H1 (cell line): ENCODE results near the gene NUB1. TPM values are rescaled to one million over a fixed set of nuclear protein-coding genes. Genes with fewer than 3 reads are reported as not detected.

Experiments
- BACH1 ChIP-seq: IDR thresholded peaks from 2 replicates; pipeline ENCODE4 v1.6.1; 2012; ENCODE audit warnings: low read length, improper control_type of control experiment
- BRCA1 ChIP-seq: IDR thresholded peaks from 2 replicates; pipeline ENCODE4 v1.6.1; 2012; ENCODE audit warnings: low read depth, low read length, improper control_type of control experiment
- CBX5 ChIP-seq: fragments of 300-800, 300-1000 bp; sonication (generic); IDR thresholded peaks from 2 replicates; pipeline ENCODE4 v1.7.1; 2016; ENCODE audit warnings: antibody characterized with exemption, low read length, low read depth
- HDAC6 ChIP-seq: IDR thresholded peaks from one replicate; pipeline ENCODE4 v1.7.1; 2012; ENCODE audit warnings: low read depth, mild to moderate bottlenecking, inconsistent platforms, low read length, moderate library complexity
- NRF1 ChIP-seq: IDR thresholded peaks from 2 replicates; pipeline ENCODE4 v1.6.1; 2011; ENCODE audit warnings: mild to moderate bottlenecking, low read depth, low read length, improper control_type of control experiment
- RNF2 ChIP-seq: fragments of 200-900, 300-1000 bp; sonication (generic); IDR thresholded peaks from 2 replicates; pipeline ENCODE4 v1.7.1; 2016; ENCODE audit warnings: borderline replicate concordance, low read depth, mild to moderate bottlenecking, antibody characterized with exemption, low read length; ENCODE audit not compliant: poor library complexity, severe bottlenecking; ENCODE audit errors: missing control alignments
- SIRT6 ChIP-seq: IDR thresholded peaks from one replicate; pipeline ENCODE4 v1.7.1; 2012; ENCODE audit warnings: low read length, inconsistent platforms
- YY1 ChIP-seq: IDR thresholded peaks from 2 replicates; pipeline ENCODE4 v1.6.1; 2011; ENCODE audit warnings: low read depth, mild to moderate bottlenecking, low read length
- polyA plus RNA-seq, 7 experiments: library from polyadenylated mRNA; depleted of rRNA in 3 of 7; stranded (reverse) in 5 of 7; unstranded in 2 of 7; fragments of >200 nt in 5 of 7; fragments of 200-250 nt in 2 of 7; gene quantifications; 1 replicate in 5 of 7; 2 replicates in 1 of 7; 4 replicates in 1 of 7; pipeline versions ENCODE4 v1.2.1 to v1.2.3, GENCODE V29; 2011 to 2013; ENCODE audit warnings: missing spikeins in 2 of 7, mixed read lengths in 2 of 7
- total RNA-seq: library from RNA; stranded (reverse); fragmentation: NEBNext Ultra II Directional; extraction: Animal tissue kit (Norgen Biotek cat#: 25700); gene quantifications from 2 replicates; pipeline ENCODE4 v1.2.1, GENCODE V29; 2021
- TF ChIP-seq, protein P1 (sequence below): fragments of 300-600 bp; sonication (generic); IDR thresholded peaks from 2 replicates; pipeline ENCODE4 v1.7.1; 2012; ENCODE audit warnings: low read length, moderate library complexity, mild to moderate bottlenecking, inconsistent platforms; ENCODE audit not compliant: insufficient replicate concordance
- TF ChIP-seq, protein P2 (sequence below): IDR thresholded peaks from 2 replicates; pipeline ENCODE4 v1.6.1; 2011; ENCODE audit warnings: low read depth, mild to moderate bottlenecking, low read length; ENCODE audit not compliant: insufficient read depth

NUB1 gene
- total and polyA plus RNA-seq, 2 of the 8 experiments (the other 6 are each of a cell fraction or from before 2014, with no cell fraction given) = 22.1 to 43.5 TPM

DNA sequence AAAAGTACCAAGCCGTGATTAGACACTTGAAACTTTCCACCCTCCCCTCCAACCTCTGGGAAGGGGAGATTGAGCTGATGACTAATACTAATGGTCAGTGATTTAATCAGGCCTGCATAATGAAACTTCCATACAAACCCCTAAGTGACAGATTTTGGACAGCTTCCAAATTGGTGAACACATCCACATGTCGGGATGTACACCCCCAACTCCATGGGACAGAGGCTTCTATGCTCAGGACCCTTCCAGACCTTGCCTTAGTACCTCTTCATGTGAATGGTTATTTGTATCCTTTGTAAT, 4.8 kb downstream of the NUB1 start (continued):
- TF ChIP-seq, protein P1, sequence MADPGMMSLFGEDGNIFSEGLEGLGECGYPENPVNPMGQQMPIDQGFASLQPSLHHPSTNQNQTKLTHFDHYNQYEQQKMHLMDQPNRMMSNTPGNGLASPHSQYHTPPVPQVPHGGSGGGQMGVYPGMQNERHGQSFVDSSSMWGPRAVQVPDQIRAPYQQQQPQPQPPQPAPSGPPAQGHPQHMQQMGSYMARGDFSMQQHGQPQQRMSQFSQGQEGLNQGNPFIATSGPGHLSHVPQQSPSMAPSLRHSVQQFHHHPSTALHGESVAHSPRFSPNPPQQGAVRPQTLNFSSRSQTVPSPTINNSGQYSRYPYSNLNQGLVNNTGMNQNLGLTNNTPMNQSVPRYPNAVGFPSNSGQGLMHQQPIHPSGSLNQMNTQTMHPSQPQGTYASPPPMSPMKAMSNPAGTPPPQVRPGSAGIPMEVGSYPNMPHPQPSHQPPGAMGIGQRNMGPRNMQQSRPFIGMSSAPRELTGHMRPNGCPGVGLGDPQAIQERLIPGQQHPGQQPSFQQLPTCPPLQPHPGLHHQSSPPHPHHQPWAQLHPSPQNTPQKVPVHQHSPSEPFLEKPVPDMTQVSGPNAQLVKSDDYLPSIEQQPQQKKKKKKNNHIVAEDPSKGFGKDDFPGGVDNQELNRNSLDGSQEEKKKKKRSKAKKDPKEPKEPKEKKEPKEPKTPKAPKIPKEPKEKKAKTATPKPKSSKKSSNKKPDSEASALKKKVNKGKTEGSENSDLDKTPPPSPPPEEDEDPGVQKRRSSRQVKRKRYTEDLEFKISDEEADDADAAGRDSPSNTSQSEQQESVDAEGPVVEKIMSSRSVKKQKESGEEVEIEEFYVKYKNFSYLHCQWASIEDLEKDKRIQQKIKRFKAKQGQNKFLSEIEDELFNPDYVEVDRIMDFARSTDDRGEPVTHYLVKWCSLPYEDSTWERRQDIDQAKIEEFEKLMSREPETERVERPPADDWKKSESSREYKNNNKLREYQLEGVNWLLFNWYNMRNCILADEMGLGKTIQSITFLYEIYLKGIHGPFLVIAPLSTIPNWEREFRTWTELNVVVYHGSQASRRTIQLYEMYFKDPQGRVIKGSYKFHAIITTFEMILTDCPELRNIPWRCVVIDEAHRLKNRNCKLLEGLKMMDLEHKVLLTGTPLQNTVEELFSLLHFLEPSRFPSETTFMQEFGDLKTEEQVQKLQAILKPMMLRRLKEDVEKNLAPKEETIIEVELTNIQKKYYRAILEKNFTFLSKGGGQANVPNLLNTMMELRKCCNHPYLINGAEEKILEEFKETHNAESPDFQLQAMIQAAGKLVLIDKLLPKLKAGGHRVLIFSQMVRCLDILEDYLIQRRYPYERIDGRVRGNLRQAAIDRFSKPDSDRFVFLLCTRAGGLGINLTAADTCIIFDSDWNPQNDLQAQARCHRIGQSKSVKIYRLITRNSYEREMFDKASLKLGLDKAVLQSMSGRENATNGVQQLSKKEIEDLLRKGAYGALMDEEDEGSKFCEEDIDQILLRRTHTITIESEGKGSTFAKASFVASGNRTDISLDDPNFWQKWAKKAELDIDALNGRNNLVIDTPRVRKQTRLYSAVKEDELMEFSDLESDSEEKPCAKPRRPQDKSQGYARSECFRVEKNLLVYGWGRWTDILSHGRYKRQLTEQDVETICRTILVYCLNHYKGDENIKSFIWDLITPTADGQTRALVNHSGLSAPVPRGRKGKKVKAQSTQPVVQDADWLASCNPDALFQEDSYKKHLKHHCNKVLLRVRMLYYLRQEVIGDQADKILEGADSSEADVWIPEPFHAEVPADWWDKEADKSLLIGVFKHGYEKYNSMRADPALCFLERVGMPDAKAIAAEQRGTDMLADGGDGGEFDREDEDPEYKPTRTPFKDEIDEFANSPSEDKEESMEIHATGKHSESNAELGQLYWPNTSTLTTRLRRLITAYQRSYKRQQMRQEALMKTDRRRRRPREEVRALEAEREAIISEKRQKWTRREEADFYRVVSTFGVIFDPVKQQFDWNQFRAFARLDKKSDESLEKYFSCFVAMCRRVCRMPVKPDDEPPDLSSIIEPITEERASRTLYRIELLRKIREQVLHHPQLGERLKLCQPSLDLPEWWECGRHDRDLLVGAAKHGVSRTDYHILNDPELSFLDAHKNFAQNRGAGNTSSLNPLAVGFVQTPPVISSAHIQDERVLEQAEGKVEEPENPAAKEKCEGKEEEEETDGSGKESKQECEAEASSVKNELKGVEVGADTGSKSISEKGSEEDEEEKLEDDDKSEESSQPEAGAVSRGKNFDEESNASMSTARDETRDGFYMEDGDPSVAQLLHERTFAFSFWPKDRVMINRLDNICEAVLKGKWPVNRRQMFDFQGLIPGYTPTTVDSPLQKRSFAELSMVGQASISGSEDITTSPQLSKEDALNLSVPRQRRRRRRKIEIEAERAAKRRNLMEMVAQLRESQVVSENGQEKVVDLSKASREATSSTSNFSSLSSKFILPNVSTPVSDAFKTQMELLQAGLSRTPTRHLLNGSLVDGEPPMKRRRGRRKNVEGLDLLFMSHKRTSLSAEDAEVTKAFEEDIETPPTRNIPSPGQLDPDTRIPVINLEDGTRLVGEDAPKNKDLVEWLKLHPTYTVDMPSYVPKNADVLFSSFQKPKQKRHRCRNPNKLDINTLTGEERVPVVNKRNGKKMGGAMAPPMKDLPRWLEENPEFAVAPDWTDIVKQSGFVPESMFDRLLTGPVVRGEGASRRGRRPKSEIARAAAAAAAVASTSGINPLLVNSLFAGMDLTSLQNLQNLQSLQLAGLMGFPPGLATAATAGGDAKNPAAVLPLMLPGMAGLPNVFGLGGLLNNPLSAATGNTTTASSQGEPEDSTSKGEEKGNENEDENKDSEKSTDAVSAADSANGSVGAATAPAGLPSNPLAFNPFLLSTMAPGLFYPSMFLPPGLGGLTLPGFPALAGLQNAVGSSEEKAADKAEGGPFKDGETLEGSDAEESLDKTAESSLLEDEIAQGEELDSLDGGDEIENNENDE = no peak
- no peak for TF ChIP-seq BACH1
- no peak for TF ChIP-seq YY1
- TF ChIP-seq SIRT6 = no peak
- no peak for TF ChIP-seq BRCA1
- no peak for TF ChIP-seq NRF1
- TF ChIP-seq CBX5 = no peak
- TF ChIP-seq HDAC6 = no peak
- TF ChIP-seq, protein P2, sequence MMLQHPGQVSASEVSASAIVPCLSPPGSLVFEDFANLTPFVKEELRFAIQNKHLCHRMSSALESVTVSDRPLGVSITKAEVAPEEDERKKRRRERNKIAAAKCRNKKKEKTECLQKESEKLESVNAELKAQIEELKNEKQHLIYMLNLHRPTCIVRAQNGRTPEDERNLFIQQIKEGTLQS = no peak
- no peak for TF ChIP-seq RNF2
